Tibial artery (tissue), 4 donors: ENCODE measurements around the gene ARMC2.

Experiments
- DNase-seq, 2 donors: peaks; one replicate each; pipeline ENCODE4 v3.0.0-alpha.2; 2019
- H3K27ac ChIP-seq, 2 donors: fragments of 200-600 bp; sonication (generic) in 1 of 2; 1 replicate in 1 of 2; 2 replicates in 1 of 2; pipeline ENCODE4 v1.5.1; 2018 to 2019; ENCODE audit warnings: mild to moderate bottlenecking in 1 of 2
- H3K27me3 ChIP-seq, 2 donors: fragments of 200-600 bp; sonication (generic) in 1 of 2; one replicate each; pipeline versions ENCODE4 v1.5.1 to v1.6.0; 2016 to 2019
- H3K36me3 ChIP-seq, 3 donors: fragments of 200-600 bp; sonication (generic) in 2 of 3; one replicate each; pipeline ENCODE4 v1.5.1; 2016 to 2019; ENCODE audit warnings: mild to moderate bottlenecking in 2 of 3
- H3K4me1 ChIP-seq, 4 donors: fragments of 200-600 bp; sonication (generic) in 2 of 4; 1 replicate in 3 of 4; 2 replicates in 1 of 4; pipeline ENCODE4 v1.5.1; 2016 to 2019
- H3K4me3 ChIP-seq, 2 donors: fragments of 200-600 bp; sonication (generic) in 1 of 2; 1 replicate in 1 of 2; 2 replicates in 1 of 2; pipeline ENCODE4 v1.5.1; 2018 to 2019; ENCODE audit warnings: mild to moderate bottlenecking in 2 of 2
- H3K9me3 ChIP-seq, 3 donors: fragments of 200-600 bp; sonication (generic) in 1 of 3; one replicate each; pipeline ENCODE4 v1.5.1; 2016 to 2019
- intact Hi-C: fragments of 100-400 bp; cut with DNase I; formaldehyde crosslinking; loops from one replicate; pipeline ENCODE4 v1.15.0; 2023; ENCODE audit warnings: low total_unique reads
- TF ChIP-seq, protein P1 (sequence below), 2 experiments: fragments of 200-600 bp in 1 of 2; fragments of 450-650 bp in 1 of 2; IDR thresholded peaks; one replicate each; pipeline ENCODE4 v1.5.1; 2017 to 2019; ENCODE audit warnings: antibody characterized with exemption in 2 of 2, mild to moderate bottlenecking in 1 of 2, moderate library complexity in 1 of 2

Gene ARMC2

DNA sequence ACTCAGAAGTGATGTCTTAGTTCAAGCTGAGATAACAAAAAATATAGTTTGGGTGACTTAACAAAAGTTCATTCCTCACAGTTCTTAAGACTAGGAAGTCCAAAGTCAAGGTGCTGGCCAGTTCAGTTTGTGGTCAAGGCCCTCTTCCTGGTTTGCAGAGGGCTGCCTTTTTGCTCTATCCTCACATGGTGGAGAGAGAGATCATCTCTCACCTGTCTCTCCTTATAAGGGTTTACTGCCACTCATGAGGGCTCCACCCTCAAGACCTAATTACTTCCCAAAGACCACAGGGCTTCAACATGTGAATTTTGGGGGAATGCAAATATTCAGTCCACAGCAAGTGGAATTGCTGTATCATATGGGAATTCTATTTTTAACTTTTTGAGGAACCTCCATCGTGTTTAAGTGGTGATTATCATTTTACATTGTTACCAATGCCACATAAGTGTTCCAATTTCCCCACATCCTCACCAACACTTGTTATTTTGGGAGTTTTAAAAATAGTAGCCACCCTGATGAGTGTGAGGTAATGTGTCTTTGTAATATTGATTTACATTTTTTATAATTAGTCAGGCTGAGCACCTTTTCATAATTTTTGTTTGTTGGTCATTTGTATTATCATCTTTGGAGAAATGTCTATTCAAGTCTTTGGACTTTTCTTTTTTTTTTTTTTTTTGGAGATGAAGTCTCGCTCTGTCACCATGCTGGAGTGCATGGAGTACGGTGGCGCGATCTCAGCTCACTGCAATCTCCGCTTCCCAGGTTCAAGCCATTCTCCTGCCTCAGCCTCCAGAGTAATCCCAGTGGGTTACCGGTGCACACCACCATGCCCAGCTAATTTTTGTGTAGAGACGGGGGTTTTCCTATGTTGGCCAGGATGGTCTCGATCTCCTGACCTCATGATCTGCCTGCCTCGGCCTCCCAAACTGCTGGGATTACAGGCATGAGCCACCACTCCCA, 134.2 kb downstream of the ARMC2 start:
- intact Hi-C loops = no loop called here
- Histone ChIP-seq H3K36me3 (peaks cover 13 to 32% (median 25%) of the 10 kb centered on the region in 3 donors), H3K27ac (no peak overlapping the region)

DNA sequence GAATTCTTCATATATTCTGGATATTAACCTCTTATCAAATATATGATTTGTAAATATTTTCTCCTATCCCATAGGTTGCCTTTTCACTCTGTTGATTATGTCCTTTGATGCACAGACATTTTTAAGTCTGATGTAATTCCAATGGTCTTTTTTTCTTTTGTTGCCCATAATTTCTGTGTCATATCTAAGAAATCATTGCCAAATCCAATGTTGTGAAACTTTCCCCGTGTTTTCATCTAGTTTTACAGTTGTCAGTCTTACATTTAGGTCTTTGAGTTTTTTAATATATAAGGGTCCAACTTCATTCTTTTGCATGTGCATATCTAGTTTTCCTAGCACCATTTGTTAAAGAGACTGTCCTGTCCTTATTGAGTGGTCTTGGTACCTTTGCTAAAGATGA, 134.9 kb downstream of the ARMC2 start:
- Histone ChIP-seq H3K27me3 (no peaks in the 10 kb centered on the region), H3K27ac (no peak overlapping the region), H3K4me3 (no peak overlapping the region), H3K9me3 (peaks cover 0 to 28% (median 0%) of the 10 kb centered on the region in 3 donors), H3K4me1 (no peaks in the 10 kb centered on the region), H3K36me3 (peaks cover 20 to 38% (median 33%) of the 10 kb centered on the region in 3 donors)
- DNase-seq = no peak
- TF ChIP-seq, protein P1, sequence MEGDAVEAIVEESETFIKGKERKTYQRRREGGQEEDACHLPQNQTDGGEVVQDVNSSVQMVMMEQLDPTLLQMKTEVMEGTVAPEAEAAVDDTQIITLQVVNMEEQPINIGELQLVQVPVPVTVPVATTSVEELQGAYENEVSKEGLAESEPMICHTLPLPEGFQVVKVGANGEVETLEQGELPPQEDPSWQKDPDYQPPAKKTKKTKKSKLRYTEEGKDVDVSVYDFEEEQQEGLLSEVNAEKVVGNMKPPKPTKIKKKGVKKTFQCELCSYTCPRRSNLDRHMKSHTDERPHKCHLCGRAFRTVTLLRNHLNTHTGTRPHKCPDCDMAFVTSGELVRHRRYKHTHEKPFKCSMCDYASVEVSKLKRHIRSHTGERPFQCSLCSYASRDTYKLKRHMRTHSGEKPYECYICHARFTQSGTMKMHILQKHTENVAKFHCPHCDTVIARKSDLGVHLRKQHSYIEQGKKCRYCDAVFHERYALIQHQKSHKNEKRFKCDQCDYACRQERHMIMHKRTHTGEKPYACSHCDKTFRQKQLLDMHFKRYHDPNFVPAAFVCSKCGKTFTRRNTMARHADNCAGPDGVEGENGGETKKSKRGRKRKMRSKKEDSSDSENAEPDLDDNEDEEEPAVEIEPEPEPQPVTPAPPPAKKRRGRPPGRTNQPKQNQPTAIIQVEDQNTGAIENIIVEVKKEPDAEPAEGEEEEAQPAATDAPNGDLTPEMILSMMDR (IDR thresholded peaks at IDR 0.05) = no peak
- intact Hi-C loops = no loop called here

More for the DNA sequence above, 134.2 kb downstream of the ARMC2 start:
- Histone ChIP-seq H3K4me1 (no peaks in the 10 kb centered on the region), H3K4me3 (no peak overlapping the region), H3K9me3 (peaks cover 0 to 31% (median 0%) of the 10 kb centered on the region in 3 donors), H3K27me3 (no peaks in the 10 kb centered on the region)
- TF ChIP-seq, protein P1 (IDR thresholded peaks at IDR 0.05) = no peak
- no peak for DNase-seq

DNA sequence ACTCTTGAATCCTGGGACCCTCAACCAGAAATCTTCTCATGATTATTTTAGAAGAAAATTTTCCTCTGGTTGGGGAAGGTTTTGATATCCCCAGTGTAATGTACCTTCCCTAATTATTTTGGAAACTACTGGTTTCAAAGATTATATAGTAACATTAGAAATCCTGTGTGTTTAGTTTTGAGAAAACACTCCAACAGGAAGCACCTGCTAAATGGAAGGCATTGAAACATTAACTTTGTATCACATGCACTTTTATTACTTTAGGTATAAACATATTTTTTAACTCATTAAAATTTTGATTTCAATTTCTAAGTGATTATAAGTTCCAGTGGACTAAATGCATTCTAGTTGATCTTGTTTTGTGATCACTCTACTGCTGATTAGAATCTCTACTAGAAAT, 137.1 kb downstream of the ARMC2 start:
- Histone ChIP-seq H3K27ac (no peak overlapping the region), H3K27me3 (no peaks in the 10 kb centered on the region), H3K9me3 (peaks cover 0 to 12% (median 0%) of the 10 kb centered on the region in 3 donors), H3K36me3 (peaks cover 39 to 54% (median 51%) of the 10 kb centered on the region in 3 donors), H3K4me3 (no peak overlapping the region), H3K4me1 (no peaks in the 10 kb centered on the region)
- TF ChIP-seq, protein P1 (IDR thresholded peaks at IDR 0.05) = no peak
- intact Hi-C loops = no loop called here
- DNase-seq = no peak

DNA sequence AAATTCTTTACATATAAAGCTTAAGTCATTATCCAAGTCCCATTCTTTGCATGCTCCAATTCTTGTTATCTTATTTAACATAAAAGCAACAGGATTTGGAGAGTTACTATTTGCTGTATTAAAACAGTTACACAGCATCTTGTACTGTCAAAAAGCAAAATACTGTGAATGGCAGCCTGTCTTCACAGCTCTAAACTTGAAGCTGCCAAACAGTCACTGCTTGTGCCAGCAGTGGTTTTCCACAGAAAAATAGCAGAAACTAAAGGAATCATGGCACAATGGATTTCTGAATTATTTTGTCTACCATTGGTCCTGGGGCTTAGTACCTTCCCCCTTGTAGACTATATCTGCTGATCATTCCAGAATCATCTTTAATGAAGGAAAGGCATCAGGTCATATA, 138.9 kb downstream of the ARMC2 start:
- Histone ChIP-seq H3K36me3 (peaks cover 54 to 68% (median 65%) of the 10 kb centered on the region in 3 donors), H3K4me1 (no peaks in the 10 kb centered on the region), H3K4me3 (no peak overlapping the region), H3K9me3 (peaks cover 0 to 5% (median 0%) of the 10 kb centered on the region in 3 donors), H3K27ac (no peak overlapping the region), H3K27me3 (no peaks in the 10 kb centered on the region)
- no peak for DNase-seq
- intact Hi-C loops = no loop called here
- TF ChIP-seq, protein P1 (IDR thresholded peaks at IDR 0.05) = no peak

DNA sequence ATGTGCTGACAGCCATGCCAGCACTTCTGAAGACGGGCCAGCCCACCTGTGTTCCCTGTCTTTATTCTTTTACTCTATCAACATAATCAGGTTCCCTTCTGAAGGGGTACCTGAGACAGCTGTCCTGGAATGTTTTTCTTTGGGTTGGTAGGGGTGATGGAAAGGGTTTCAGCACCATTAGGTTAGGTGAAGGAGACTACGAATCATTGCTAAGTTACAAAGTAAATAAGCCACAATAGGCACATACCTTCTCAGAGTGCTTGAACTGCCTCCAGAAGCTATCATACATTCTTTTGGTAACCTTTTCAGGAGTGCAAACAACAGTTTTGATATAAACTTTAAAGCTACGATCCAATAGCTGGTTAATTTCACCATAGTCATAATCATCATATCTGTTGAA, 140.1 kb downstream of the ARMC2 start:
- no peaks in the 10 kb centered on the region for H3K27me3 ChIP-seq
- intact Hi-C loops = no loop called here
- TF ChIP-seq, protein P1 (IDR thresholded peaks at IDR 0.05) = no peak
- H3K4me1 ChIP-seq = no peaks in the 10 kb centered on the region
- no peak for DNase-seq
- no peak overlapping the region for H3K27ac ChIP-seq
- no peak overlapping the region for H3K4me3 ChIP-seq
- peaks cover 65 to 79% (median 76%) of the 10 kb centered on the region in 3 donors for H3K36me3 ChIP-seq
- H3K9me3 ChIP-seq = peaks cover 0 to 5% (median 0%) of the 10 kb centered on the region in 3 donors
